MCF 10A (cell line): ENCODE data around the gene BTBD17. TPM values are rescaled to one million over a fixed set of nuclear protein-coding genes. Genes with fewer than 3 reads are reported as not detected.

ENCODE experiments used
- BruUV-seq: library from RNA; stranded (reverse); fragments of 400-500 nt; replicated peaks from 2 replicates; lab custom pipeline; 2021; lab: Mats Ljungman, UMichigan
- CTCF ChIA-PET: fragments of 300-600 bp; sonication (Branson Sonifier 250); formaldehyde crosslinking; extraction: SDS; loops from one replicate; lab custom pipeline; 2021; ENCODE audit warnings: antibody characterized with exemption, inconsistent platforms; lab: Yijun Ruan, JAX
- POLR2A ChIA-PET: fragments of 300-600, 350-650 bp; sonication (Branson Sonifier 250); formaldehyde crosslinking; extraction: SDS; loops from one replicate; lab custom pipeline; 2020; ENCODE audit warnings: antibody characterized with exemption, inconsistent platforms; lab: Yijun Ruan, JAX
- DNase-seq: peaks from one replicate; pipeline ENCODE4 v3.0.0-alpha.2; 2018; ENCODE audit not compliant: unreplicated experiment
- H3K27ac Mint-ChIP-seq: one replicate; pipeline ENCODE4 v1.8.0; 2022; ENCODE audit warnings: mild to moderate bottlenecking, low read depth, mixed read lengths; ENCODE audit not compliant: unreplicated experiment
- H3K27me3 Mint-ChIP-seq: one replicate; pipeline ENCODE4 v1.8.0; 2022; ENCODE audit warnings: mixed read lengths; ENCODE audit not compliant: insufficient read depth, unreplicated experiment
- H3K36me3 Mint-ChIP-seq: one replicate; pipeline ENCODE4 v1.8.0; 2022; ENCODE audit warnings: mild to moderate bottlenecking, moderate library complexity, mixed read lengths; ENCODE audit not compliant: insufficient read depth, unreplicated experiment
- H3K4me1 Mint-ChIP-seq: one replicate; pipeline ENCODE4 v1.8.0; 2022; ENCODE audit warnings: mixed read lengths; ENCODE audit not compliant: insufficient read depth, unreplicated experiment
- H3K4me3 Mint-ChIP-seq: one replicate; pipeline ENCODE4 v1.8.0; 2022; ENCODE audit warnings: mild to moderate bottlenecking, moderate library complexity, mixed read lengths; ENCODE audit not compliant: unreplicated experiment
- H3K9me3 Mint-ChIP-seq: one replicate; pipeline ENCODE4 v1.8.0; 2022; ENCODE audit warnings: mixed read lengths; ENCODE audit not compliant: unreplicated experiment
- intact Hi-C: fragments of 100-400 bp; cut with micrococcal nuclease; formaldehyde crosslinking; loops from 2 replicates; pipeline ENCODE4 v1.14.1; 2022
- total RNA-seq: library from RNA; stranded (reverse); gene quantifications from 2 replicates; pipeline ENCODE4 v1.2.3, GENCODE V29; 2022
- TF ChIP-seq, protein P1 (sequence below): fragments of 200-600 bp; IDR thresholded peaks from one replicate; pipeline ENCODE4 v1.8.0; 2022; ENCODE audit warnings: antibody characterized with exemption, mild to moderate bottlenecking; ENCODE audit not compliant: unreplicated experiment

The BTBD17 gene
- total RNA-seq, 1 experiment from 2014 or later = not detected

GRCh38 chr17:74354561-74354960 lies 7.1 kb downstream of the BTBD17 start:
- intact Hi-C loops = no loop called here
- no peak overlapping the region for H3K4me3 Mint-ChIP-seq
- CTCF ChIA-PET = interaction anchor here (0.9 kb wide), 1 partner anchor 14 kb away, joined by 3 read pairs; no protein-coding TSS in a partner anchor
- no peaks in the 10 kb centered on the region for H3K4me1 Mint-ChIP-seq
- no TSS peak for BruUV-seq
- H3K9me3 Mint-ChIP-seq = no peaks in the 10 kb centered on the region
- POLR2A ChIA-PET = no interaction called here
- H3K27me3 Mint-ChIP-seq = peaks cover 27% of the 10 kb centered on the region
- no peaks in the 10 kb centered on the region for H3K36me3 Mint-ChIP-seq
- H3K27ac Mint-ChIP-seq = no peak overlapping the region
- TF ChIP-seq, protein P1, sequence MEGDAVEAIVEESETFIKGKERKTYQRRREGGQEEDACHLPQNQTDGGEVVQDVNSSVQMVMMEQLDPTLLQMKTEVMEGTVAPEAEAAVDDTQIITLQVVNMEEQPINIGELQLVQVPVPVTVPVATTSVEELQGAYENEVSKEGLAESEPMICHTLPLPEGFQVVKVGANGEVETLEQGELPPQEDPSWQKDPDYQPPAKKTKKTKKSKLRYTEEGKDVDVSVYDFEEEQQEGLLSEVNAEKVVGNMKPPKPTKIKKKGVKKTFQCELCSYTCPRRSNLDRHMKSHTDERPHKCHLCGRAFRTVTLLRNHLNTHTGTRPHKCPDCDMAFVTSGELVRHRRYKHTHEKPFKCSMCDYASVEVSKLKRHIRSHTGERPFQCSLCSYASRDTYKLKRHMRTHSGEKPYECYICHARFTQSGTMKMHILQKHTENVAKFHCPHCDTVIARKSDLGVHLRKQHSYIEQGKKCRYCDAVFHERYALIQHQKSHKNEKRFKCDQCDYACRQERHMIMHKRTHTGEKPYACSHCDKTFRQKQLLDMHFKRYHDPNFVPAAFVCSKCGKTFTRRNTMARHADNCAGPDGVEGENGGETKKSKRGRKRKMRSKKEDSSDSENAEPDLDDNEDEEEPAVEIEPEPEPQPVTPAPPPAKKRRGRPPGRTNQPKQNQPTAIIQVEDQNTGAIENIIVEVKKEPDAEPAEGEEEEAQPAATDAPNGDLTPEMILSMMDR = no peak
- DNase-seq = no peak

- no peaks in the 10 kb centered on the region for H3K4me1 Mint-ChIP-seq
- POLR2A ChIA-PET = no interaction called here
- no peaks in the 10 kb centered on the region for H3K9me3 Mint-ChIP-seq
- peaks cover 28% of the 10 kb centered on the region for H3K27me3 Mint-ChIP-seq
- no peak for DNase-seq
- H3K4me3 Mint-ChIP-seq = no peak overlapping the region
- intact Hi-C loops = no loop called here
- CTCF ChIA-PET = interaction anchor here (0.9 to 3.2 kb wide), 2 partner anchors 14 kb away, joined by 3 to 10 read pairs; partner anchors contain the start of gene GPR142
- TF ChIP-seq, protein P1 = no peak
- no peaks in the 10 kb centered on the region for H3K36me3 Mint-ChIP-seq
- BruUV-seq = no TSS peak
- H3K27ac Mint-ChIP-seq = no peak overlapping the region
These were observed 7.5 kb downstream of the BTBD17 start for GRCh38 chr17:74354123-74354522.

GRCh38 chr17:74353446-74354060 lies 8.1 kb downstream of the BTBD17 start:
- no peaks in the 10 kb centered on the region for H3K4me1 Mint-ChIP-seq
- intact Hi-C loops = no loop called here
- CTCF ChIA-PET = interaction anchor here (3.2 kb wide), 1 partner anchor 15 kb away, joined by 10 read pairs; the partner anchor contains the start of gene GPR142
- H3K4me3 Mint-ChIP-seq = no peak overlapping the region
- no peak overlapping the region for H3K27ac Mint-ChIP-seq
- DNase-seq = no peak
- peaks cover 28% of the 10 kb centered on the region for H3K27me3 Mint-ChIP-seq
- POLR2A ChIA-PET = no interaction called here
- H3K36me3 Mint-ChIP-seq = no peaks in the 10 kb centered on the region
- BruUV-seq = no TSS peak
- no peaks in the 10 kb centered on the region for H3K9me3 Mint-ChIP-seq
- TF ChIP-seq, protein P1 = no peak

- TF ChIP-seq, protein P1 = no peak
- H3K27me3 Mint-ChIP-seq = peaks cover 32% of the 10 kb centered on the region
- intact Hi-C loops = no loop called here
- ChIA-PET POLR2A (no interaction called here), CTCF (interaction anchor here (0.6 to 3.2 kb wide), 2 partner anchors 16 to 1029 kb away, joined by 3 to 10 read pairs; partner anchors contain the start of gene GPR142)
- BruUV-seq = no TSS peak
- DNase-seq = no peak
- no peaks in the 10 kb centered on the region for H3K4me1 Mint-ChIP-seq
- H3K9me3 Mint-ChIP-seq = no peaks in the 10 kb centered on the region
- no peak overlapping the region for H3K27ac Mint-ChIP-seq
- no peaks in the 10 kb centered on the region for H3K36me3 Mint-ChIP-seq
- H3K4me3 Mint-ChIP-seq = no peak overlapping the region
These were observed 10.0 kb downstream of the BTBD17 start for GRCh38 chr17:74351552-74352210.
